ENCODE measurements around the gene PI4KB.

DNA sequence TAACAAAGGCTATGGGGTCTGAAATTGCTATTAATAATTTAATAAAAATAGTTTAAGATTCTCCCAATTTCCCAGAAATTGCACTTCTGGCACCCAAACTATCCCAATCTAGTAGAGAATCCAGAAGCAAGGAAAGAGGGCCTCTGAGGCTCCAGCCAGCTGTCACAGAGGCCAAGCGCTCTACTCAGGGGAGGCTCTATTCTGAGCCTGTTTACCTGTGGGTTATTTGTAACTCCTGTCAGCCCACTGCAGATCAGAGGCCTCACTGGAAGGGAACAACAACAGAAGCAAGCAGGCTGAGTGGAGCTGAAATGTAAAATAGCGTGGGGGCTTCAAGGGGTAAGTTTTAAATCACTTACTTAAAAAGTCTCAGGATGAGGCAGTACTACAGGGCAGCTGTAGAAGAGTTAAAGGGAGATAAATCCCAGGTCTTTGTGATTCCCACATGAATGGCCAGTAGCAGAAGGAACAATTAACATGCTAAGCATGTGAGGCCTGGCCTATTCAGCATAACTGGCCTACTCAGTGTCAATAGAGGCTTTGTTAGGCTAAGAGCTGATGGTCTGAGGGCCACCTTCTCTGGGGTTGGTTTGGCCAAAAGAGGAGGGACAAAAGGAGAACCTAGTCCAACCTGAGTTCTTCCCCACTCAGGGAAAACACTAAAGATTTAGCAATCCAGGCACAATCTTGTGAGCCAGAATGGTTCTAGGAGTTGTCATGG is 32.3 kb downstream of the PI4KB start:
- TF ChIP-seq, protein P1, sequence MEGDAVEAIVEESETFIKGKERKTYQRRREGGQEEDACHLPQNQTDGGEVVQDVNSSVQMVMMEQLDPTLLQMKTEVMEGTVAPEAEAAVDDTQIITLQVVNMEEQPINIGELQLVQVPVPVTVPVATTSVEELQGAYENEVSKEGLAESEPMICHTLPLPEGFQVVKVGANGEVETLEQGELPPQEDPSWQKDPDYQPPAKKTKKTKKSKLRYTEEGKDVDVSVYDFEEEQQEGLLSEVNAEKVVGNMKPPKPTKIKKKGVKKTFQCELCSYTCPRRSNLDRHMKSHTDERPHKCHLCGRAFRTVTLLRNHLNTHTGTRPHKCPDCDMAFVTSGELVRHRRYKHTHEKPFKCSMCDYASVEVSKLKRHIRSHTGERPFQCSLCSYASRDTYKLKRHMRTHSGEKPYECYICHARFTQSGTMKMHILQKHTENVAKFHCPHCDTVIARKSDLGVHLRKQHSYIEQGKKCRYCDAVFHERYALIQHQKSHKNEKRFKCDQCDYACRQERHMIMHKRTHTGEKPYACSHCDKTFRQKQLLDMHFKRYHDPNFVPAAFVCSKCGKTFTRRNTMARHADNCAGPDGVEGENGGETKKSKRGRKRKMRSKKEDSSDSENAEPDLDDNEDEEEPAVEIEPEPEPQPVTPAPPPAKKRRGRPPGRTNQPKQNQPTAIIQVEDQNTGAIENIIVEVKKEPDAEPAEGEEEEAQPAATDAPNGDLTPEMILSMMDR (conservative IDR thresholded peaks at IDR 0.05; ENCODE audit: low read length), result no peak
- TF ChIP-seq EZH2phosphoT487 (IDR thresholded peaks at IDR 0.05; ENCODE audit: borderline replicate concordance), result no peak

Measured in Loucy (cell line).